Heart left ventricle (tissue), 16 donors: ENCODE results near the gene TAF5. TPM values are rescaled to one million over a fixed set of nuclear protein-coding genes. Genes with fewer than 3 reads are reported as not detected.
A peak's percentile ranks its signal among the peaks of the same experiment; 100 is the strongest.

Source experiments
- ATAC-seq, 4 donors: fragments of 200-7000 bp; cut with Tn5 transposase; one replicate each; pipeline ENCODE4 v1.9.1; 2020 to 2022; ENCODE audit warnings: moderate library complexity in 4 of 4, mild to moderate bottlenecking in 3 of 4, moderate number of reproducible peaks in 1 of 4
- DNase-seq, 5 donors: peaks; one replicate each; pipeline ENCODE4 v3.0.0-alpha.2; 2020
- H3K27ac ChIP-seq, 12 donors: fragments of 200-600 bp; sonication (generic) in 4 of 12; one replicate each; pipeline versions ENCODE4 v1.5.0 to v1.8.0; 2016 to 2022; ENCODE audit warnings: mild to moderate bottlenecking in 2 of 12
- H3K27me3 ChIP-seq, 9 donors: fragments of 200-600 bp; sonication (generic) in 2 of 9; one replicate each; pipeline versions ENCODE4 v1.5.1 to v1.8.0; 2016 to 2022; ENCODE audit warnings: mild to moderate bottlenecking in 3 of 9
- H3K36me3 ChIP-seq, 9 donors: fragments of 200-600 bp; sonication (generic) in 2 of 9; one replicate each; pipeline versions ENCODE4 v1.5.0 to v1.8.0; 2018 to 2022; ENCODE audit warnings: mild to moderate bottlenecking in 2 of 9
- H3K4me1 ChIP-seq, 12 donors: fragments of 200-600 bp; sonication (generic) in 4 of 12; one replicate each; pipeline versions ENCODE4 v1.5.0 to v1.8.0; 2016 to 2022; ENCODE audit warnings: mild to moderate bottlenecking in 3 of 12
- H3K4me3 ChIP-seq, 12 donors: fragments of 200-600 bp; sonication (generic) in 4 of 12; one replicate each; pipeline versions ENCODE4 v1.5.0 to v1.8.0; 2017 to 2022; ENCODE audit warnings: mild to moderate bottlenecking in 9 of 12, moderate library complexity in 4 of 12
- H3K9me3 ChIP-seq, 12 donors: fragments of 200-600 bp; sonication (generic) in 4 of 12; one replicate each; pipeline versions ENCODE4 v1.5.0 to v1.8.0; 2016 to 2022; ENCODE audit warnings: mild to moderate bottlenecking in 1 of 12
- POLR2A ChIP-seq, 2 donors: fragments of 450-650 bp; IDR thresholded peaks; one replicate each; pipeline ENCODE4 v1.6.1; 2017; ENCODE audit warnings: antibody characterized with exemption in 2 of 2, mild to moderate bottlenecking in 2 of 2, moderate library complexity in 2 of 2
- WGBS, 4 donors: extraction: QIAGEN DNeasy Blood & Tissue Kit in 2 of 4; methylation state at CpG; one replicate each; pipeline versions ENCODE4 v1.1.5 to v1.1.7; 2013 to 2018; 5-methylcytosine and 5-hydroxymethylcytosine counted together
- intact Hi-C, 10 donors: fragments of 100-400 bp; cut with DNase I; formaldehyde crosslinking; loops; one replicate each; pipeline versions ENCODE4 v1.11.1 to v1.14.2; 2022
- microRNA counts, 2 donors: library from miRNA; unstranded; fragments of <30 nt; microRNA quantifications; one replicate each; lab custom pipeline; 2016
- microRNA-seq, 4 donors: library from miRNA; unstranded; fragments of <30 nt; microRNA quantifications; one replicate each; pipeline versions ENCODE4 to v1.2.0, GENCODE V29; 2017 to 2020
- polyA plus RNA-seq, 2 donors: library from polyadenylated mRNA; stranded (reverse); fragments of 200-250 nt; gene quantifications; one replicate each; pipeline ENCODE4 v1.2.3, GENCODE V29; 2013
- total RNA-seq, 9 donors: library from RNA; depleted of rRNA in 2 of 9; stranded (reverse); fragments of >200 nt in 2 of 9; fragmentation: NEBNext Ultra II Directional in 3 of 9; extraction: Animal tissue kit (Norgen Biotek cat#: 25700) in 3 of 9; gene quantifications; one replicate each; pipeline versions ENCODE4 v1.1.0 to v1.2.4, GENCODE V29; 2016 to 2023
- TF ChIP-seq, protein P1 (sequence below), 12 donors: fragments of 200-600 bp; sonication (generic) in 4 of 12; IDR thresholded peaks; one replicate each; pipeline versions ENCODE4 v1.5.0 to v1.8.0; 2018 to 2022; ENCODE audit warnings: antibody characterized with exemption in 12 of 12, mild to moderate bottlenecking in 5 of 12
- donor health status: ischemic (EF 13 %, LVEDD 7.1; RV severe dilation, severe dysfunction).
- donor health status: healthy with polysubstance abuse.
- donor health status: DM: no; HTN: yes; CAD: no.
- donor health status: DM: no; HTN: no; CAD: no.
- donor health status: ischemic (EF 25% LVEDD 6.9; RV normal size, moderate dysfunction).
- donor health status: ischemic (EF 25% LVEDD 5.7; RV mildly dilated, moderate dysfunction).
- donor health status: healthy.
- donor health status: DM: yes; HTN: yes; CAD: no.
- donor health status: ischemic (EF 35%, LVEDD 5.7; RV mildly dilated, moderate dysfunction).
- donor health status: nonischemic (EF 11% LVEDD 7.7; RV severe dilation, severe dysfunction).
- donor health status: DM: yes; HTN: yes; CAD: no.
- donor health status: PGD.
- donor health status: ischemic (EF 29% LVEDD 5.4; RV normal size, mild dysfunction).
- donor health status: nonischemic (EF 23%, LVEDD 6.1; RV moderate dilation, normal function).

The TAF5 gene
- total and polyA plus RNA-seq, 11 donors: 1.1 to 3.3 (median 2.1) TPM

DNA sequence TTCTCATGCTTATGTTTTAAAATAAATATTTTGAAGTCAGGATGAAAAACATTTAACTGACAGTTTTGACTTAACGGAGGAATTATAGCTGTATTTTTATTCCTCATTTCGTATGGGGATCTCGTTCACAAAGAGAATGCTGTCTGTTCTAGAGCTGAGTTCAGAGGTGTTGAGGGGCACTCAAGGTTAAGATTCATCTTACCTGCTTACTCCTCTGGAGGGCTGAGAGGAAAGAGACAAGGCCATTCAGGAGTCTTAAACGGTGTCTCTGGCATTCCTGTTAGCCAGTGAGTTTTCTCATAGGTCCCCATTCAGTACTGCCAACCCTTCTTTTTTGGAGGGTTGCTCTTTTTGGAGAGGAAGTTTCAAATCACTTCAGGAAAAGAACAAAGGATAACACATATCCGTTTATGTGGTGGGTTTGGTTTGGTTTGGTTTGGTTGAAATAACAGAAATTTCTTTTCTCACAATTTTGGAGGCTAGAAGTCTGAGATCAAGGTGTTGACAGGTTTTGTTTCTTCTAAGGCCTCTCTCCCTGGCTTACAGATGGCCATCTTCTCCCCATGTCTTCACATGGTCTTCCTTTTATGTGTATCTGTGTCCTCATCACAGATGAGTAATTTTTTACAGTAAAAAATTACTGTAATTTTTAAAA, 61.3 kb downstream of the TAF5 start:
- H3K9me3 ChIP-seq: no peaks in the 10 kb centered on the region
- 68 to 77% (median 75%) methylated on average over 5 of the region's 5 CpGs for WGBS, 4 donors
- DNase-seq: no peak
- no peak for TF ChIP-seq POLR2A (IDR thresholded peaks at IDR 0.05)
- TF ChIP-seq, protein P1, sequence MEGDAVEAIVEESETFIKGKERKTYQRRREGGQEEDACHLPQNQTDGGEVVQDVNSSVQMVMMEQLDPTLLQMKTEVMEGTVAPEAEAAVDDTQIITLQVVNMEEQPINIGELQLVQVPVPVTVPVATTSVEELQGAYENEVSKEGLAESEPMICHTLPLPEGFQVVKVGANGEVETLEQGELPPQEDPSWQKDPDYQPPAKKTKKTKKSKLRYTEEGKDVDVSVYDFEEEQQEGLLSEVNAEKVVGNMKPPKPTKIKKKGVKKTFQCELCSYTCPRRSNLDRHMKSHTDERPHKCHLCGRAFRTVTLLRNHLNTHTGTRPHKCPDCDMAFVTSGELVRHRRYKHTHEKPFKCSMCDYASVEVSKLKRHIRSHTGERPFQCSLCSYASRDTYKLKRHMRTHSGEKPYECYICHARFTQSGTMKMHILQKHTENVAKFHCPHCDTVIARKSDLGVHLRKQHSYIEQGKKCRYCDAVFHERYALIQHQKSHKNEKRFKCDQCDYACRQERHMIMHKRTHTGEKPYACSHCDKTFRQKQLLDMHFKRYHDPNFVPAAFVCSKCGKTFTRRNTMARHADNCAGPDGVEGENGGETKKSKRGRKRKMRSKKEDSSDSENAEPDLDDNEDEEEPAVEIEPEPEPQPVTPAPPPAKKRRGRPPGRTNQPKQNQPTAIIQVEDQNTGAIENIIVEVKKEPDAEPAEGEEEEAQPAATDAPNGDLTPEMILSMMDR (IDR thresholded peaks at IDR 0.05): no peak
- H3K27ac ChIP-seq: no peak overlapping the region
- no peaks in the 10 kb centered on the region for H3K27me3 ChIP-seq
- H3K36me3 ChIP-seq: peaks cover 0 to 98% (median 93%) of the 10 kb centered on the region in 9 donors
- no peak overlapping the region for H3K4me3 ChIP-seq
- intact Hi-C loops: no loop called here
- H3K4me1 ChIP-seq: peaks cover 0 to 10% (median 0%) of the 10 kb centered on the region in 12 donors
- ATAC-seq: no peak

DNA sequence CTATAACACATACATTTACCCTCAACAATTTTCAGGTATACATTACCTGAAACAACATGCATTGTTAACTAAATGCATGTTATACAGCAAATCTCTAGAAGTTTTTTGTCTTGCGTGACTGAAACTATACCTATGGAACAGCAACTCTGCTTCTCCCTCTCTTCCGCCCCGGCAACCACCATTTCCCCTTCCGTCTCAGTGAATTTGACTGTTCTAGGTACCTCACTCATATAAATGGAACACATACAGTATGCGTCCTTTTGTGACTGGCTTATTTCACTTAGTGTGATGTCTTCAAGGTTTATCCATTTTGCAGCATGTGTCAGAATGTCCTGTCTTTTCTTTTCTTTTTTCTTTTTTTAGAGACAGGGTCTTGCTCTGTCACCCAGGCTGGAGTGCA, 61.9 kb downstream of the TAF5 start:
- Histone ChIP-seq H3K27me3 (no peaks in the 10 kb centered on the region), H3K4me1 (peaks cover 0 to 15% (median 0%) of the 10 kb centered on the region in 12 donors), H3K36me3 (peaks cover 0 to 98% (median 93%) of the 10 kb centered on the region in 9 donors), H3K27ac (no peak overlapping the region), H3K4me3 (no peak overlapping the region), H3K9me3 (no peaks in the 10 kb centered on the region)
- no peak for TF ChIP-seq POLR2A (IDR thresholded peaks at IDR 0.05)
- TF ChIP-seq, protein P1 (IDR thresholded peaks at IDR 0.05): no peak
- intact Hi-C loops: loop anchor here in 1 of 10 donors (10.0 kb wide), 1 partner anchor 145 kb away; no protein-coding TSS in a partner anchor
- no peak for DNase-seq
- ATAC-seq: no peak
- WGBS, 4 donors: 95 to 98% (median 95%) methylated on average over 5 of the region's 5 CpGs

DNA sequence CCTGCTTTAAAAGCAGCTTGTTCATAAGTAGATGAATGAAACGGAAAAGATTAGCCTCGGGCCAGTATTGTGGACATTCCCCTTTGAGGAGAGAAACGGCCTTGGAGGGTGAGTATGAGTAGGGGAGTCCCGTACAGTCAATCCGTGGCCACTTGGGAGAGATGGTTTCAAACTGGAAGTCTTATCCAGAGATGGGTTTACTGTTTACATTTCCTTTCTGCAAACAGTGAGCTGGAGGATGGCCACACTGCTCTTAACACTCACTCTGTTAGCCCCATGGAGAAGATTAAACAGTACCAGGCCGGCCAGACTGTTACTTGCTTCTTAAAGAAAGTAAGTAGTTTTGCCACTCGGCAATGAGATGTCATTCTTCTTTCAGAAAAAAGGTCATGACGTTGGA, 64.1 kb downstream of the TAF5 start:
- no peaks in the 10 kb centered on the region for H3K27me3 ChIP-seq
- H3K9me3 ChIP-seq: no peaks in the 10 kb centered on the region
- H3K4me1 ChIP-seq: peaks cover 0 to 16% (median 0%) of the 10 kb centered on the region in 12 donors
- no peak overlapping the region for H3K27ac ChIP-seq
- intact Hi-C loops: loop anchor here in 1 of 10 donors (10.0 kb wide), 1 partner anchor 143 kb away; no protein-coding TSS in a partner anchor
- ATAC-seq (no peak), DNase-seq (no peak)
- peaks cover 0 to 98% (median 93%) of the 10 kb centered on the region in 9 donors for H3K36me3 ChIP-seq
- H3K4me3 ChIP-seq: no peak overlapping the region
- WGBS, 4 donors: 76 to 82% (median 79%) methylated on average over 8 of the region's 8 CpGs
- TF ChIP-seq POLR2A (IDR thresholded peaks at IDR 0.05): no peak
- TF ChIP-seq, protein P1 (IDR thresholded peaks at IDR 0.05): no peak

GRCh38 chr10:103433858-103434257, 66.1 kb downstream of the TAF5 start:
- Histone ChIP-seq H3K27me3 (no peaks in the 10 kb centered on the region), H3K9me3 (no peaks in the 10 kb centered on the region), H3K27ac (peak overlapping the region in 1 of 12 donors; percentile 24), H3K36me3 (peaks cover 0 to 98% (median 93%) of the 10 kb centered on the region in 9 donors), H3K4me3 (no peak overlapping the region), H3K4me1 (peaks cover 0 to 16% (median 0%) of the 10 kb centered on the region in 12 donors)
- ATAC-seq (peak in 2 of 4 donors; percentile 64 to 68), DNase-seq (peak in 4 of 5 donors; percentile 49 to 66 (median 58))
- 67 to 83% (median 82%) methylated on average over 2 of the region's 2 CpGs for WGBS, 4 donors
- intact Hi-C loops: loop anchor here in 1 of 10 donors (10.0 kb wide), 1 partner anchor 141 kb away; no protein-coding TSS in a partner anchor
- TF ChIP-seq POLR2A (IDR thresholded peaks at IDR 0.05): no peak
- TF ChIP-seq, protein P1 (IDR thresholded peaks at IDR 0.05): no peak

MicroRNAs within 50 kb of the gene (microRNA counts, 767-probe panel; counts per million panel counts)
- microRNA hsa-miR-1307-3p (lab: Ali Mortazavi, UCI): 349 to 1,120 counts per million in 2 donors

Small RNA genes within 50 kb of the gene (microRNA-seq; reads per million reads assigned to microRNA genes)
- 1,061 to 2,164 (median 1,751) reads per million in 4 donors for gene MIR1307

Other genes with a start within 250 kb of the TAF5 start
- gene NT5C2, start 174.7 kb upstream of the TAF5 start, total RNA-seq: 10 to 100 TPM; 32.0 to 70.6 (median 49.1) TPM
- 10 to 100 TPM; 26.2 to 38.9 TPM for gene NT5C2, start 174.7 kb upstream of the TAF5 start, polyA plus RNA-seq
- gene RPEL1, start 122.1 kb upstream of the TAF5 start, total RNA-seq: not detected
- not detected for gene RPEL1, start 122.1 kb upstream of the TAF5 start, polyA plus RNA-seq
- gene INA, start 90.8 kb upstream of the TAF5 start, total RNA-seq: under 1 TPM in 2 of 9 donors, not detected in 7; 0.08 to 0.11 TPM
- under 1 TPM in 1 of 2 donors, not detected in 1; 0.04 TPM for gene INA, start 90.8 kb upstream of the TAF5 start, polyA plus RNA-seq
- 1 to 10 TPM; 5.3 to 8.1 (median 6.6) TPM for gene PCGF6, start 16.8 kb upstream of the TAF5 start, total RNA-seq
- 1 to 10 TPM; 5.8 to 8.5 TPM for gene PCGF6, start 16.8 kb upstream of the TAF5 start, polyA plus RNA-seq
- 1,000 to 10,000 TPM in 6 of 9 donors, 100 to 1,000 TPM in 3; 747 to 1,376 (median 1,173) TPM for gene ATP5MK, start 28.5 kb downstream of the TAF5 start, total RNA-seq
- gene ATP5MK, start 28.5 kb downstream of the TAF5 start, polyA plus RNA-seq: 1,000 to 10,000 TPM; 1,301 to 5,274 TPM
- 10 to 100 TPM in 6 of 9 donors, 1 to 10 TPM in 3; 8.8 to 15.8 (median 12.1) TPM for gene PDCD11, start 28.6 kb downstream of the TAF5 start, total RNA-seq
- gene PDCD11, start 28.6 kb downstream of the TAF5 start, polyA plus RNA-seq: 10 to 100 TPM in 1 of 2 donors, 1 to 10 TPM in 1; 8.0 to 17.2 TPM
- 10 to 100 TPM in 7 of 9 donors, 1 to 10 TPM in 2; 8.2 to 36.8 (median 11.2) TPM for gene CALHM2, start 84.4 kb downstream of the TAF5 start, total RNA-seq
- gene CALHM2, start 84.4 kb downstream of the TAF5 start, polyA plus RNA-seq: 10 to 100 TPM in 1 of 2 donors, 1 to 10 TPM in 1; 9.2 to 20.1 TPM
- gene CALHM1, start 90.9 kb downstream of the TAF5 start, total RNA-seq: not detected
- gene CALHM1, start 90.9 kb downstream of the TAF5 start, polyA plus RNA-seq: not detected
- not detected for gene CALHM3, start 111.3 kb downstream of the TAF5 start, total RNA-seq
- not detected for gene CALHM3, start 111.3 kb downstream of the TAF5 start, polyA plus RNA-seq
- gene NEURL1, start 125.7 kb downstream of the TAF5 start, total RNA-seq: under 1 TPM in 7 of 9 donors, not detected in 2; 0.08 to 0.64 (median 0.21) TPM
- under 1 TPM; 0.07 to 0.08 TPM for gene NEURL1, start 125.7 kb downstream of the TAF5 start, polyA plus RNA-seq